Measurements from ENCODE around the gene FASTKD1.

DNA sequence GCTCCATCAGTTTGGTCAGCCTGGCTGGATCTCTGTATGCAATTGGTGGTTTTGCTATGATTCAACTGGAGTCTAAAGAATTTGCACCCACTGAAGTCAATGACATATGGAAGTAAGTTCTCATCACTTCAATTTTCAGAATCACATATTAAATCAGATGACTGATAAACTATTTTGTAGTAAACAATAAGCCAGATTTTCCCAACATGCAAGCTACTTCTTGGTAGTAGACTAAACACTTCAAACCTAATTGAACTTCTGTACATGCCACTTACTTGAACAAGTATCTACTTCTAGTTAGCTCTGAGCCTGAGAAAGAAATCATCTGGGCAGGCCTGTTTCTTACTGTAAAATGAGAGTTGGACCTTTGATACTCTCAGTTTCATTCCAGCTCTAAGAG, 52.8 kb downstream of the FASTKD1 start:
- TF ChIP-seq ZNF214 (tag by site-specific recombination; IDR thresholded peaks at IDR 0.05; ENCODE audit: borderline replicate concordance) = no peak
- TF ChIP-seq, protein P1, sequence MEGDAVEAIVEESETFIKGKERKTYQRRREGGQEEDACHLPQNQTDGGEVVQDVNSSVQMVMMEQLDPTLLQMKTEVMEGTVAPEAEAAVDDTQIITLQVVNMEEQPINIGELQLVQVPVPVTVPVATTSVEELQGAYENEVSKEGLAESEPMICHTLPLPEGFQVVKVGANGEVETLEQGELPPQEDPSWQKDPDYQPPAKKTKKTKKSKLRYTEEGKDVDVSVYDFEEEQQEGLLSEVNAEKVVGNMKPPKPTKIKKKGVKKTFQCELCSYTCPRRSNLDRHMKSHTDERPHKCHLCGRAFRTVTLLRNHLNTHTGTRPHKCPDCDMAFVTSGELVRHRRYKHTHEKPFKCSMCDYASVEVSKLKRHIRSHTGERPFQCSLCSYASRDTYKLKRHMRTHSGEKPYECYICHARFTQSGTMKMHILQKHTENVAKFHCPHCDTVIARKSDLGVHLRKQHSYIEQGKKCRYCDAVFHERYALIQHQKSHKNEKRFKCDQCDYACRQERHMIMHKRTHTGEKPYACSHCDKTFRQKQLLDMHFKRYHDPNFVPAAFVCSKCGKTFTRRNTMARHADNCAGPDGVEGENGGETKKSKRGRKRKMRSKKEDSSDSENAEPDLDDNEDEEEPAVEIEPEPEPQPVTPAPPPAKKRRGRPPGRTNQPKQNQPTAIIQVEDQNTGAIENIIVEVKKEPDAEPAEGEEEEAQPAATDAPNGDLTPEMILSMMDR (tag by site-specific recombination; IDR thresholded peaks at IDR 0.05) = no peak
- no peak for TF ChIP-seq ZFP3 (tag by site-specific recombination; IDR thresholded peaks at IDR 0.05; ENCODE audit: low read depth)
- no peak for TF ChIP-seq ZBTB1 (tag by site-specific recombination; IDR thresholded peaks at IDR 0.05)
- TF ChIP-seq, protein P2, sequence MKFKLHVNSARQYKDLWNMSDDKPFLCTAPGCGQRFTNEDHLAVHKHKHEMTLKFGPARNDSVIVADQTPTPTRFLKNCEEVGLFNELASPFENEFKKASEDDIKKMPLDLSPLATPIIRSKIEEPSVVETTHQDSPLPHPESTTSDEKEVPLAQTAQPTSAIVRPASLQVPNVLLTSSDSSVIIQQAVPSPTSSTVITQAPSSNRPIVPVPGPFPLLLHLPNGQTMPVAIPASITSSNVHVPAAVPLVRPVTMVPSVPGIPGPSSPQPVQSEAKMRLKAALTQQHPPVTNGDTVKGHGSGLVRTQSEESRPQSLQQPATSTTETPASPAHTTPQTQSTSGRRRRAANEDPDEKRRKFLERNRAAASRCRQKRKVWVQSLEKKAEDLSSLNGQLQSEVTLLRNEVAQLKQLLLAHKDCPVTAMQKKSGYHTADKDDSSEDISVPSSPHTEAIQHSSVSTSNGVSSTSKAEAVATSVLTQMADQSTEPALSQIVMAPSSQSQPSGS (tag by site-specific recombination; IDR thresholded peaks at IDR 0.05; ENCODE audit: low read depth) = no peak
- TF ChIP-seq GLI4 (tag by site-specific recombination; IDR thresholded peaks at IDR 0.05) = no peak

All from HEK293 (cell line).